ENCODE measurements around the gene NSG1.

DNA sequence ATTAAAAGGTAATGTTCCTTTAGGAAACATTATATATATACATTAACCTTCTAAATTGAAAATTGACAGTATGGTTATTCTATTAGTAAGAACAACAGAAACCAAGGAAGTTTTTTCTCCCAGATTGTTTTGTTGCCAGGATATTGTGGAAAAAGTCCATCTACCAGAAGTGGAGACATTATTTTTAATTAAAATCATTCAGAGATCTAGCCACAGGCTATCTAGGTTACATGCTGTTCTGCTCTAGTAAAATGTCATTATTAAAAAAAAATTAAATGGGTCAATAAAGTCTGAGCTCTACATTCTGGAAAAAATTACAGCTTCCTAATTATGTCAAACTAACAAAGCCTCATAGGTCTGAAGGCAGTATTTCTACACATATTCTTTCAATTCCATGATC lies 74.3 kb downstream of the NSG1 start:
- TF ChIP-seq TAF1 (IDR thresholded peaks at IDR 0.05; ENCODE audit: borderline replicate concordance, insufficient read depth, low read length) (no peak), POLR2AphosphoS5 (IDR thresholded peaks at IDR 0.05; ENCODE audit: low read depth, low read length) (no peak), FOXP2 (optimal IDR thresholded peaks at IDR 0.05; ENCODE audit: borderline replicate concordance, extremely low read depth, extremely low read length, insufficient read depth) (no peak), SIN3A (IDR thresholded peaks at IDR 0.05; ENCODE audit: borderline replicate concordance, insufficient read depth, low read length) (no peak)
- TF ChIP-seq, protein P1, sequence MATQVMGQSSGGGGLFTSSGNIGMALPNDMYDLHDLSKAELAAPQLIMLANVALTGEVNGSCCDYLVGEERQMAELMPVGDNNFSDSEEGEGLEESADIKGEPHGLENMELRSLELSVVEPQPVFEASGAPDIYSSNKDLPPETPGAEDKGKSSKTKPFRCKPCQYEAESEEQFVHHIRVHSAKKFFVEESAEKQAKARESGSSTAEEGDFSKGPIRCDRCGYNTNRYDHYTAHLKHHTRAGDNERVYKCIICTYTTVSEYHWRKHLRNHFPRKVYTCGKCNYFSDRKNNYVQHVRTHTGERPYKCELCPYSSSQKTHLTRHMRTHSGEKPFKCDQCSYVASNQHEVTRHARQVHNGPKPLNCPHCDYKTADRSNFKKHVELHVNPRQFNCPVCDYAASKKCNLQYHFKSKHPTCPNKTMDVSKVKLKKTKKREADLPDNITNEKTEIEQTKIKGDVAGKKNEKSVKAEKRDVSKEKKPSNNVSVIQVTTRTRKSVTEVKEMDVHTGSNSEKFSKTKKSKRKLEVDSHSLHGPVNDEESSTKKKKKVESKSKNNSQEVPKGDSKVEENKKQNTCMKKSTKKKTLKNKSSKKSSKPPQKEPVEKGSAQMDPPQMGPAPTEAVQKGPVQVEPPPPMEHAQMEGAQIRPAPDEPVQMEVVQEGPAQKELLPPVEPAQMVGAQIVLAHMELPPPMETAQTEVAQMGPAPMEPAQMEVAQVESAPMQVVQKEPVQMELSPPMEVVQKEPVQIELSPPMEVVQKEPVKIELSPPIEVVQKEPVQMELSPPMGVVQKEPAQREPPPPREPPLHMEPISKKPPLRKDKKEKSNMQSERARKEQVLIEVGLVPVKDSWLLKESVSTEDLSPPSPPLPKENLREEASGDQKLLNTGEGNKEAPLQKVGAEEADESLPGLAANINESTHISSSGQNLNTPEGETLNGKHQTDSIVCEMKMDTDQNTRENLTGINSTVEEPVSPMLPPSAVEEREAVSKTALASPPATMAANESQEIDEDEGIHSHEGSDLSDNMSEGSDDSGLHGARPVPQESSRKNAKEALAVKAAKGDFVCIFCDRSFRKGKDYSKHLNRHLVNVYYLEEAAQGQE (IDR thresholded peaks at IDR 0.05; ENCODE audit: insufficient read depth in 1 of 2, low read depth in 2 of 2, low read length in 2 of 2): no peak
